Nephron progenitor cell (in vitro differentiated cells): ENCODE data around the gene NUMB.

Source experiments
- DNase-seq: peaks from one replicate; pipeline ENCODE4 v3.0.0; 2021
- H3K27ac Mint-ChIP-seq: 2 replicates; pipeline ENCODE4 v1.8.0; 2021; ENCODE audit warnings: mild to moderate bottlenecking, moderate library complexity, mixed read lengths
- H3K27me3 Mint-ChIP-seq: 2 replicates; pipeline ENCODE4 v1.8.0; 2021; ENCODE audit warnings: mild to moderate bottlenecking, low read depth, mixed read lengths; ENCODE audit not compliant: poor library complexity
- H3K36me3 Mint-ChIP-seq: 2 replicates; pipeline ENCODE4 v1.8.0; 2021; ENCODE audit warnings: low read depth, mixed read lengths
- H3K4me1 Mint-ChIP-seq: 2 replicates; pipeline ENCODE4 v1.8.0; 2021; ENCODE audit warnings: mixed read lengths
- H3K4me3 Mint-ChIP-seq: 2 replicates; pipeline ENCODE4 v1.8.0; 2021; ENCODE audit warnings: mild to moderate bottlenecking, moderate library complexity, mixed read lengths
- H3K9me3 Mint-ChIP-seq: 2 replicates; pipeline ENCODE4 v1.8.0; 2021; ENCODE audit warnings: mild to moderate bottlenecking, moderate library complexity, mixed read lengths
- TF ChIP-seq, protein P1 (sequence below): fragments of 200-600 bp; sonication (generic); IDR thresholded peaks from 2 replicates; pipeline ENCODE4 v1.5.0; 2021; ENCODE audit warnings: antibody characterized with exemption

Gene NUMB

GRCh38 chr14:73438993-73439392 is 19.4 kb downstream of the NUMB start:
- Mint-ChIP-seq H3K4me1 (no peaks in the 10 kb centered on the region), H3K9me3 (no peaks in the 10 kb centered on the region), H3K4me3 (no peak overlapping the region), H3K36me3 (peaks cover 4% of the 10 kb centered on the region), H3K27me3 (no peaks in the 10 kb centered on the region), H3K27ac (no peak overlapping the region)
- no peak for DNase-seq
- TF ChIP-seq, protein P1, sequence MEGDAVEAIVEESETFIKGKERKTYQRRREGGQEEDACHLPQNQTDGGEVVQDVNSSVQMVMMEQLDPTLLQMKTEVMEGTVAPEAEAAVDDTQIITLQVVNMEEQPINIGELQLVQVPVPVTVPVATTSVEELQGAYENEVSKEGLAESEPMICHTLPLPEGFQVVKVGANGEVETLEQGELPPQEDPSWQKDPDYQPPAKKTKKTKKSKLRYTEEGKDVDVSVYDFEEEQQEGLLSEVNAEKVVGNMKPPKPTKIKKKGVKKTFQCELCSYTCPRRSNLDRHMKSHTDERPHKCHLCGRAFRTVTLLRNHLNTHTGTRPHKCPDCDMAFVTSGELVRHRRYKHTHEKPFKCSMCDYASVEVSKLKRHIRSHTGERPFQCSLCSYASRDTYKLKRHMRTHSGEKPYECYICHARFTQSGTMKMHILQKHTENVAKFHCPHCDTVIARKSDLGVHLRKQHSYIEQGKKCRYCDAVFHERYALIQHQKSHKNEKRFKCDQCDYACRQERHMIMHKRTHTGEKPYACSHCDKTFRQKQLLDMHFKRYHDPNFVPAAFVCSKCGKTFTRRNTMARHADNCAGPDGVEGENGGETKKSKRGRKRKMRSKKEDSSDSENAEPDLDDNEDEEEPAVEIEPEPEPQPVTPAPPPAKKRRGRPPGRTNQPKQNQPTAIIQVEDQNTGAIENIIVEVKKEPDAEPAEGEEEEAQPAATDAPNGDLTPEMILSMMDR, result no peak

- H3K4me1 Mint-ChIP-seq, result no peaks in the 10 kb centered on the region
These were observed 21.1 kb downstream of the NUMB start for GRCh38 chr14:73437206-73437605.

DNA sequence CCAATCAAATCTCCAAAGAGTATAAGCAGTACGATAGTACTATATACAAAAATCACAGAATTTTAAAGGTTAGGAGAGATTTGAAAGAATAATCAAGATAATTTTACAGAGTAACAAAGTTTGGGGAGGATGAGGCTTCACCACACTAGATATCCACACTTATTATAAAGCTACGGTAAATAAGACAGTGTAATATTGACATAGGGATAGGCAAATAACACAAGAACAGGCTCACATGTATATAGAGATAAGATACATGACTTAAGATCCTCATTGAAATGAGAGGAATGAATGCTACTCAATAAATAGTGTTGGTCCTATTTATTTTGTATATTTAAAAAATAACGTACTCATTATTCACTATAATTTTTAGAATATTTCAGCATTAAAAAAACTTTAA is 26.2 kb downstream of the NUMB start:
- H3K4me1 Mint-ChIP-seq, result no peaks in the 10 kb centered on the region
- no peaks in the 10 kb centered on the region for H3K27me3 Mint-ChIP-seq
- TF ChIP-seq, protein P1, result no peak
- no peak overlapping the region for H3K4me3 Mint-ChIP-seq
- H3K36me3 Mint-ChIP-seq, result peaks cover 15% of the 10 kb centered on the region
- H3K27ac Mint-ChIP-seq, result peak overlapping the region; percentile 16
- DNase-seq, result no peak
- no peaks in the 10 kb centered on the region for H3K9me3 Mint-ChIP-seq

More at GRCh38 chr14:73437206-73437605, 21.1 kb downstream of the NUMB start:
- TF ChIP-seq, protein P1, result no peak
- DNase-seq, result no peak
- H3K36me3 Mint-ChIP-seq, result peaks cover 6% of the 10 kb centered on the region
- no peaks in the 10 kb centered on the region for H3K9me3 Mint-ChIP-seq
- no peak overlapping the region for H3K27ac Mint-ChIP-seq
- H3K27me3 Mint-ChIP-seq, result no peaks in the 10 kb centered on the region
- H3K4me3 Mint-ChIP-seq, result no peak overlapping the region

GRCh38 chr14:73428353-73428824 is 30.0 kb downstream of the NUMB start:
- peaks cover 14% of the 10 kb centered on the region for H3K36me3 Mint-ChIP-seq
- H3K27me3 Mint-ChIP-seq, result peaks cover 2% of the 10 kb centered on the region
- peaks cover 4% of the 10 kb centered on the region for H3K4me1 Mint-ChIP-seq
- TF ChIP-seq, protein P1, result no peak
- no peak overlapping the region for H3K4me3 Mint-ChIP-seq
- H3K27ac Mint-ChIP-seq, result no peak overlapping the region
- H3K9me3 Mint-ChIP-seq, result no peaks in the 10 kb centered on the region
- DNase-seq, result no peak

GRCh38 chr14:73427516-73428264 is 30.7 kb downstream of the NUMB start:
- Mint-ChIP-seq H3K27me3 (peaks cover 3% of the 10 kb centered on the region), H3K9me3 (no peaks in the 10 kb centered on the region), H3K4me3 (no peak overlapping the region), H3K4me1 (peaks cover 8% of the 10 kb centered on the region), H3K36me3 (peaks cover 18% of the 10 kb centered on the region), H3K27ac (no peak overlapping the region)
- TF ChIP-seq, protein P1, result no peak
- DNase-seq, result no peak

- Mint-ChIP-seq H3K27ac (no peak overlapping the region), H3K9me3 (no peaks in the 10 kb centered on the region), H3K27me3 (peaks cover 3% of the 10 kb centered on the region), H3K4me1 (peaks cover 14% of the 10 kb centered on the region), H3K4me3 (no peak overlapping the region), H3K36me3 (peaks cover 26% of the 10 kb centered on the region)
- TF ChIP-seq, protein P1, result no peak
- DNase-seq, result no peak
These were observed 31.5 kb downstream of the NUMB start for GRCh38 chr14:73426877-73427276.
